ENCODE measurements around the gene SBF2. TPM values are rescaled to one million over a fixed set of nuclear protein-coding genes. Genes with fewer than 3 reads are reported as not detected.
"Not testable (repeated sequence)": the region's sequence is repeated elsewhere in the genome, so short reads cannot be mapped to it uniquely, and the experiment has no call there.

SBF2 gene
- total RNA-seq, 4 donors from 2014 or later: 52.8 to 87.9 (median 62.4) TPM

- 77 to 82% methylated on average over 2 of the region's 2 CpGs for WGBS, 2 donors (ENCODE audit: low coverage in 1 of 2)
- peak; percentile 75 for ATAC-seq
- Histone ChIP-seq H3K27ac (no peak overlapping the region), H3K4me1 (peaks cover 0 to 7% (median 0%) of the 10 kb centered on the region in 3 donors), H3K9me3 (no peaks in the 10 kb centered on the region), H3K36me3 (peaks cover 0 to 7% of the 10 kb centered on the region in 2 donors), H3K4me3 (no peak overlapping the region), H3K27me3 (no peaks in the 10 kb centered on the region)
- TF ChIP-seq, protein P1, sequence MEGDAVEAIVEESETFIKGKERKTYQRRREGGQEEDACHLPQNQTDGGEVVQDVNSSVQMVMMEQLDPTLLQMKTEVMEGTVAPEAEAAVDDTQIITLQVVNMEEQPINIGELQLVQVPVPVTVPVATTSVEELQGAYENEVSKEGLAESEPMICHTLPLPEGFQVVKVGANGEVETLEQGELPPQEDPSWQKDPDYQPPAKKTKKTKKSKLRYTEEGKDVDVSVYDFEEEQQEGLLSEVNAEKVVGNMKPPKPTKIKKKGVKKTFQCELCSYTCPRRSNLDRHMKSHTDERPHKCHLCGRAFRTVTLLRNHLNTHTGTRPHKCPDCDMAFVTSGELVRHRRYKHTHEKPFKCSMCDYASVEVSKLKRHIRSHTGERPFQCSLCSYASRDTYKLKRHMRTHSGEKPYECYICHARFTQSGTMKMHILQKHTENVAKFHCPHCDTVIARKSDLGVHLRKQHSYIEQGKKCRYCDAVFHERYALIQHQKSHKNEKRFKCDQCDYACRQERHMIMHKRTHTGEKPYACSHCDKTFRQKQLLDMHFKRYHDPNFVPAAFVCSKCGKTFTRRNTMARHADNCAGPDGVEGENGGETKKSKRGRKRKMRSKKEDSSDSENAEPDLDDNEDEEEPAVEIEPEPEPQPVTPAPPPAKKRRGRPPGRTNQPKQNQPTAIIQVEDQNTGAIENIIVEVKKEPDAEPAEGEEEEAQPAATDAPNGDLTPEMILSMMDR (IDR thresholded peaks at IDR 0.05): no peak
- peak; percentile 16 for TF ChIP-seq POLR2AphosphoS5 (IDR thresholded peaks at IDR 0.05)
Observed at GRCh38 chr11:10038521-10039302, 255.3 kb downstream of the SBF2 start.

DNA sequence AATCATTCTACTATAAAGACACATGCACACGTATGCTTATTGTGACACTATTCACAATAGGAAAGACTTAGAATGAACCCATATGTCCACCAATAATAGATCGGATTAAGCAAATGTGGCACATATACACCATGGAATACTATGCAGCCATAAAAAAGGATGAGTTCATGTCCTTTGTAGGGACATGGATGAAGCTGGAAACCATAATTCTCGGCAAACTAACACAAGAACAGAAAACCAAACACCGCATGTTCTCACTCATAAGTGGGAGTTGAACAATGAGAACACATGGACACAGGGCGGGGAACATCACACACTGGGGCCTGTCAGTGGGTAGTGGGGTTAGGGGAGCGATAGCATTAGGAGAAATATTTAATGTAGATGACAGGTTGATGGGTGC, 258.1 kb downstream of the SBF2 start:
- H3K27ac ChIP-seq, ATAC-seq, H3K27me3 ChIP-seq, H3K4me3 ChIP-seq, H3K36me3 ChIP-seq, H3K4me1 ChIP-seq, H3K9me3 ChIP-seq: not testable (repeated sequence)
- WGBS, 2 donors (ENCODE audit: low coverage in 1 of 2): 91 to 100% methylated on average over 4 to 5 of the region's 6 CpGs

- no peaks in the 10 kb centered on the region for H3K9me3 ChIP-seq
- no peak overlapping the region for H3K27ac ChIP-seq
- H3K27me3 ChIP-seq: no peaks in the 10 kb centered on the region
- TF ChIP-seq EP300 (IDR thresholded peaks at IDR 0.05) (no peak), POLR2A (IDR thresholded peaks at IDR 0.05) (no peak), POLR2AphosphoS5 (IDR thresholded peaks at IDR 0.05) (no peak)
- TF ChIP-seq, protein P1 (IDR thresholded peaks at IDR 0.05): no peak
- H3K4me1 ChIP-seq: no peaks in the 10 kb centered on the region
- no peak for ATAC-seq
- no peak overlapping the region for H3K4me3 ChIP-seq
- peaks cover 0 to 5% of the 10 kb centered on the region in 2 donors for H3K36me3 ChIP-seq
Observed at GRCh38 chr11:10032935-10033334, 261.1 kb downstream of the SBF2 start.

DNA sequence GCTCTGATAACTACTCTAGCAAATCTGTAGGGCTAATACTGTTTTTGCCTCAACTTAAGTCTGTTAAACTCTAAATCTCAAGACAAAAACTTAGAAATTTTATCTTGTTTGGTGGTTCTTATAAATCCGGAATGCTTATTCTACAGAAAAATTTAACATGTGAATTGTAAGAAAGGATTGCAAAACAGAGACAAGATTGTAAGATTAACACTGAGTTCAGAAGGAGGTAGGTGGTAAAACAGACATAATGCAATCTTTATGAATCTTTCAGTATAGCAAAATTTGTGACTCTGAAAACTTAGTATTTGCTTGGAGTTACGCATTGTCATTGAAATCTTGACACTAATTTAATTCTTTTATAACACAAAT, 263.9 kb downstream of the SBF2 start:
- H3K9me3 ChIP-seq: no peaks in the 10 kb centered on the region
- H3K36me3 ChIP-seq: peaks cover 0 to 15% of the 10 kb centered on the region in 2 donors
- TF ChIP-seq, protein P1 (IDR thresholded peaks at IDR 0.05): no peak
- no peak for TF ChIP-seq EP300 (IDR thresholded peaks at IDR 0.05)
- TF ChIP-seq POLR2A (IDR thresholded peaks at IDR 0.05): no peak
- no peak for TF ChIP-seq POLR2AphosphoS5 (IDR thresholded peaks at IDR 0.05)
- no peaks in the 10 kb centered on the region for H3K27me3 ChIP-seq
- 87 to 96% methylated on average over 1 to 2 of the region's 2 CpGs for WGBS, 2 donors (ENCODE audit: low coverage in 1 of 2)
- no peak overlapping the region for H3K4me3 ChIP-seq
- H3K27ac ChIP-seq: no peak overlapping the region
- no peak for ATAC-seq
- no peaks in the 10 kb centered on the region for H3K4me1 ChIP-seq

DNA sequence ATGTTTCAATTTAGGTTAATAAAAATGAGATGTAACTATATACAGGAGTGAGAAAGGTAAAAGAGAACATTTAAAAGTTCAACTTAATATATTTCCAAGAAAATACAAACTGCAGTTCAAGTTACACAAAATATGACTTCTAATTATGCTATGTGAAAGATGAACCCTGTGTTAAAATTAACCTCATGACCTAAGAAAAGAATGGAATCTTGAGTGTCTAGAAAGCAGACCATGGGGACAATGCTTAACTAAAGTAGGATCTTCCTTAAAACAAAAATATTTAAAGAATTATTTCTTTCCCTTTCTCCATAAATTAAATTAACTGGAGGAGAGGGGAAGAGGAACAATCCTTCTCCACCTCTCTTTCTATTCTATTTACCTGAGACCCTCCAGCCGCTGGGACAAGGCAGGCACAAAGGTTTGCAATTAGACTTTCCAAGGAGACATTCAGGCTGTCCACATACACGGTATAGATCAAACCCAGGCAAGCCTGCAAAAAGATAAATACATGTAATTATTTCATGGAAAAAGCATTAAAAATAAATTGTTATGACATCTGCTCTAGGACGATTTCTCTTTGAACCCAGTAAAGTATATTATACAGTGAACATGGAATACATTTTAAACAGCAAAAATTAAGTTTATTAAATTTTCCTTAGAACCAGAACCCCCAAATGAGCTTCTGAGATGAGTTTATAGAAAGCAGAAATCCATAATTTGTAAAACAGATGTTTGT, 264.5 kb downstream of the SBF2 start:
- H3K27ac ChIP-seq: no peak overlapping the region
- ATAC-seq: no peak
- H3K36me3 ChIP-seq: peaks cover 0 to 15% of the 10 kb centered on the region in 2 donors
- no peaks in the 10 kb centered on the region for H3K4me1 ChIP-seq
- H3K9me3 ChIP-seq: no peaks in the 10 kb centered on the region
- H3K4me3 ChIP-seq: no peak overlapping the region
- TF ChIP-seq, protein P1 (IDR thresholded peaks at IDR 0.05): no peak
- TF ChIP-seq POLR2A (IDR thresholded peaks at IDR 0.05) (no peak), EP300 (IDR thresholded peaks at IDR 0.05) (no peak), POLR2AphosphoS5 (IDR thresholded peaks at IDR 0.05) (no peak)
- WGBS, 2 donors (ENCODE audit: low coverage in 1 of 2): 57 to 68% methylated on average over 3 of the region's 3 CpGs
- no peaks in the 10 kb centered on the region for H3K27me3 ChIP-seq

All from gastroesophageal sphincter (tissue), 4 donors.